IPS-15b (cell line): ENCODE measurements around the gene WDR26.
"Not testable (repeated sequence)": the region's sequence is repeated elsewhere in the genome, so short reads cannot be mapped to it uniquely, and the experiment has no call there.

ENCODE experiments used
- H3K27me3 ChIP-seq: one replicate; pipeline ENCODE4 v1.6.1; 2013; ENCODE audit warnings: low read length; ENCODE audit not compliant: control insufficient read depth, insufficient read depth
- H3K36me3 ChIP-seq: one replicate; pipeline ENCODE4 v1.6.1; 2013; ENCODE audit warnings: low read length; ENCODE audit not compliant: control insufficient read depth, insufficient read depth
- H3K4me1 ChIP-seq: one replicate; pipeline ENCODE4 v1.6.1; 2013; ENCODE audit warnings: mild to moderate bottlenecking, low read length; ENCODE audit not compliant: control insufficient read depth, insufficient read depth
- H3K4me3 ChIP-seq: one replicate; pipeline ENCODE4 v1.5.1; 2013; ENCODE audit warnings: low read depth, low read length
- H3K9ac ChIP-seq: one replicate; pipeline ENCODE4 v1.6.1; 2013; ENCODE audit warnings: low read depth, mild to moderate bottlenecking, low read length
- H3K9me3 ChIP-seq: one replicate; pipeline ENCODE4 v1.6.1; 2013; ENCODE audit warnings: mild to moderate bottlenecking, low read length; ENCODE audit not compliant: control insufficient read depth, insufficient read depth

Gene WDR26

GRCh38 chr1:224434691-224435317, at the start of gene WDR26:
Gene WDR26 (minus strand): TSS chr1:224434797.
- Histone ChIP-seq H3K4me3 (peak within 1 kb of the TSS; percentile 97), H3K9me3 (no peaks in the 10 kb centered on the region), H3K4me1 (peaks cover 16% of the 10 kb centered on the region), H3K9ac (peak within 1 kb of the TSS; percentile 83), H3K36me3 (peaks cover 2% of the 10 kb centered on the region), H3K27me3 (no peaks in the 10 kb centered on the region)

GRCh38 chr1:224483206-224483605, 48.6 kb upstream of the WDR26 start:
- not testable (repeated sequence) for H3K9me3 ChIP-seq, H3K36me3 ChIP-seq, H3K4me3 ChIP-seq, H3K4me1 ChIP-seq, H3K27me3 ChIP-seq, H3K9ac ChIP-seq

- Histone ChIP-seq H3K36me3 (no peaks in the 10 kb centered on the region), H3K4me3 (no peak overlapping the region), H3K9me3 (no peaks in the 10 kb centered on the region), H3K4me1 (no peaks in the 10 kb centered on the region), H3K27me3 (no peaks in the 10 kb centered on the region), H3K9ac (no peak overlapping the region)
These were observed 48.0 kb upstream of the WDR26 start for GRCh38 chr1:224482619-224483018.

- Histone ChIP-seq H3K27me3 (no peaks in the 10 kb centered on the region), H3K36me3 (no peaks in the 10 kb centered on the region), H3K9ac (no peak overlapping the region), H3K4me3 (no peak overlapping the region), H3K9me3 (peaks cover 2% of the 10 kb centered on the region), H3K4me1 (no peaks in the 10 kb centered on the region)
These were observed 47.0 kb upstream of the WDR26 start for GRCh38 chr1:224481601-224482000.

GRCh38 chr1:224480888-224481459, 46.4 kb upstream of the WDR26 start:
- H3K9me3 ChIP-seq, H3K4me1 ChIP-seq, H3K9ac ChIP-seq, H3K36me3 ChIP-seq, H3K27me3 ChIP-seq, H3K4me3 ChIP-seq: not testable (repeated sequence)

GRCh38 chr1:224480200-224480599, 45.6 kb upstream of the WDR26 start:
- H3K4me3 ChIP-seq, H3K9me3 ChIP-seq, H3K36me3 ChIP-seq, H3K9ac ChIP-seq, H3K4me1 ChIP-seq, H3K27me3 ChIP-seq: not testable (repeated sequence)

GRCh38 chr1:224472806-224473205, 38.2 kb upstream of the WDR26 start:
- H3K27me3 ChIP-seq = no peaks in the 10 kb centered on the region
- no peak overlapping the region for H3K4me3 ChIP-seq
- no peak overlapping the region for H3K9ac ChIP-seq
- H3K4me1 ChIP-seq = no peaks in the 10 kb centered on the region
- H3K36me3 ChIP-seq = no peaks in the 10 kb centered on the region
- peaks cover 3% of the 10 kb centered on the region for H3K9me3 ChIP-seq

GRCh38 chr1:224466154-224466553, 31.6 kb upstream of the WDR26 start:
- no peak overlapping the region for H3K9ac ChIP-seq
- H3K36me3 ChIP-seq = no peaks in the 10 kb centered on the region
- H3K4me1 ChIP-seq = no peaks in the 10 kb centered on the region
- H3K27me3 ChIP-seq = no peaks in the 10 kb centered on the region
- H3K4me3 ChIP-seq = no peak overlapping the region
- H3K9me3 ChIP-seq = no peaks in the 10 kb centered on the region

- Histone ChIP-seq H3K4me3 (no peak overlapping the region), H3K9ac (no peak overlapping the region), H3K27me3 (no peaks in the 10 kb centered on the region), H3K9me3 (no peaks in the 10 kb centered on the region), H3K36me3 (no peaks in the 10 kb centered on the region), H3K4me1 (peaks cover 2% of the 10 kb centered on the region)
These were observed 25.4 kb upstream of the WDR26 start for GRCh38 chr1:224459966-224460365.

- no peaks in the 10 kb centered on the region for H3K36me3 ChIP-seq
- H3K4me1 ChIP-seq = peaks cover 5% of the 10 kb centered on the region
- H3K9me3 ChIP-seq = no peaks in the 10 kb centered on the region
- H3K27me3 ChIP-seq = no peaks in the 10 kb centered on the region
- no peak overlapping the region for H3K4me3 ChIP-seq
- H3K9ac ChIP-seq = no peak overlapping the region
These were observed 24.4 kb upstream of the WDR26 start for GRCh38 chr1:224458996-224459395.

GRCh38 chr1:224458296-224458695, 23.7 kb upstream of the WDR26 start:
- H3K9ac ChIP-seq = no peak overlapping the region
- H3K4me1 ChIP-seq = peaks cover 5% of the 10 kb centered on the region
- no peaks in the 10 kb centered on the region for H3K36me3 ChIP-seq
- H3K9me3 ChIP-seq = no peaks in the 10 kb centered on the region
- H3K27me3 ChIP-seq = no peaks in the 10 kb centered on the region
- no peak overlapping the region for H3K4me3 ChIP-seq

- H3K27me3 ChIP-seq = no peaks in the 10 kb centered on the region
- no peak overlapping the region for H3K4me3 ChIP-seq
- H3K4me1 ChIP-seq = peaks cover 5% of the 10 kb centered on the region
- H3K36me3 ChIP-seq = no peaks in the 10 kb centered on the region
- H3K9me3 ChIP-seq = no peaks in the 10 kb centered on the region
- no peak overlapping the region for H3K9ac ChIP-seq
These were observed 23.2 kb upstream of the WDR26 start for GRCh38 chr1:224457782-224458144.
